Activated CD4-positive, CD25-positive, alpha-beta regulatory T cell (primary cell): ENCODE data around the gene PTTG1IP2.

Source experiments
- DNase-seq, 4 experiments: peaks; one replicate each; lab custom pipeline; 2025; lab: John Stamatoyannopoulos, UW

PTTG1IP2 gene

DNA sequence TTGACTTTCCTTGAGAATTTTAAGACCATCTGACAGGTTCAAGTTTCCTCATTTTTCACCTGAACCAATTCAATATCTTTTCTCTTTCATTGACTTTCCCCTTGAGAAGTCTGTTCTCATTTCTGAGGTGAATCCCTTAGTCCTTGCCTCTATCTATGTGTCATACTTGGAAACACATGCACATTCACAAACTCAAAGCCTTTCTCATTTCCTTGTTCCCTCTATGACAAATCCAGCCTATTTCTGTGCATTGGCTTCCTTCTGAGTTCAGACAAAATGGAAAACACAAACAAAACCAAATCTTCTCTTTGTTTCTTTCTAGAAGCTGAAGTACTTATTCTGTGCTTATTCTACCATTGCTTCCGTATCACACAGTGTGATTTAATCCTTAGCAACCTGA, 13.8 kb downstream of the PTTG1IP2 start:
- no peak for DNase-seq

- no peak for DNase-seq
Measured at GRCh38 chr7:90484706-90485105, 15.3 kb downstream of the PTTG1IP2 start.

DNA sequence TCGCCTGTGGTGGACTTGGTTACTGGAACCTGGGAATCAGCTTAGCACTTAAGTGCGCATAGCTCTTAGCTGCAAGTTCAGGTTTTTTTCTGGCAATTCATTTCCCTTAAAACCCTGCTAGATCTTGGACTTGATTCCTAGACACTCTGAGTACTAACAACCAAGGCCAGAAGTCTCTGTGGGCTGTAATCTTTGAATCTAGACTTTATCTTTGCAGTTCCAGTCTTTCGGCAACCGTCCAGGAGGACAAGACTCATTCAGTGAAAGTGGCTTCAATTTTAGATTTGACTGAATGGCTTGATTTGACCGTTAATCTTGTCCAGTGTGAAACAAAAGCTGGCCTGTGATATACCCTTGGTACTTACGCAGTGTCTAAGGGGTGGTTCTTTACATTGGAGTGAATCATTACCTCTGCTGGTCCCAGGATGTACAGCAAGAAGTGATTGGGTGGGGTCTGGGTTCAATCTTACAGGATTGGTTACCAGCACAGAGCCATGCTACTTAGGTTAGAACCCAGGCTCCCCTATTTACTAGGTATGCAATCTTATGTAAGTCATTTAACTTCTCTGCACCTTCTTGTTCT, 16.4 kb downstream of the PTTG1IP2 start:
- no peak for DNase-seq

DNA sequence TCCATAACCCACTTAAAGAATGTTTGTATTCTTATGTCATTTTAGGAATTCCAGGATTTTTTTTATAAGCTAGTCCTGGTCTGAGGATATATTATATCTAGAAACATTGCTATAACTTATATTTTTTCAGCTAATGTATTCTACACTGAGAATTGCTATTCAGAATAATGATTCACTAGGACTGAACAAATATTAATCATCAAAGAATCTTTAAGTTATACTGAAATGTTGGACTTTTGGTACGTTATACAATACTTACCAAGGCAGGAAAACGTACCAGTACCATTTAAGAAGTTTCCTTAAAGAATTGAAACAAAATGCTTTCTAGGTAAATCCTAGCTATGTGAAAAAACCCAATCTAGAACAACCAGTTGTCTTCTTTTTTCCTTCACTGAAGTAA, 18.4 kb downstream of the PTTG1IP2 start:
- no peak for DNase-seq

- DNase-seq, result no peak
Measured at GRCh38 chr7:90488220-90488619, 18.8 kb downstream of the PTTG1IP2 start.

DNA sequence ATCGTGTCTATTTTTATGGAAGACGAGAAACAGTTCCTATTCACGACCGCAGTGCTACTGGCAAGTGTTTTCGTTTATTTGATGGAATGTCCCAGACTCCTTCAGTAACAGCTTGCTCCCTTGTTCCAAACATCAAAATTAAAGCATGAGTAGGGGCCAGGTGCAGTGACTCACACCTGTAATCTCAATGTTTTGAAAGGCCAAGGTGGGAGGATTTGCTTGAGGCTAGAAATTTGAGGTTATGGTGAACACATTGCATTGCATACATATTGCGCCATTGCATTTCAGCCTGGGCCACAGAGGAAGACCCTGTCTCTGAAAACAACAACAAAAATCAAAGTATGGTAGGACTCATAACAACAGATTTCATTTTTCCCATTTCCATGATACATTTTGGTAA, 22.8 kb downstream of the PTTG1IP2 start:
- DNase-seq, result no peak

GRCh38 chr7:90495241-90495640, 25.8 kb downstream of the PTTG1IP2 start:
- no peak for DNase-seq

DNA sequence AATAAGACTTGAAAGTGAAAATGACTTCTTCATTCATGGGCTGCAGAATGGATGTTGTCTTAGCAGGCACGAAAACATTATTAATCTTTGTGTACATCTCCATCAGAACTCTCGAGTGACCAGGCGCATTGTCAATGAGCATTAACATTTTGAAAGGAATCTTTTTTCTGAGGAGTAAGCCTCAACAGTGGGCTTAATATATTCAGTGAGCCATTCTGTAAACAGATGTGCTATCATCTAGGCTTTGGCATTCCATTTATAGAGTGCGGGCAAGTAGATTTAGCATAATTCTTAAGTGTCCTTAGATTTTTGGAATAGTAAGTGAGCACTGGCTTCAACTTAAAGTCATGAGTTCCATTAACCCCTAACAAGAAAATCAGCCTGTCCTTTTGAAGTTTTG, 33.1 kb downstream of the PTTG1IP2 start:
- DNase-seq, result no peak

DNA sequence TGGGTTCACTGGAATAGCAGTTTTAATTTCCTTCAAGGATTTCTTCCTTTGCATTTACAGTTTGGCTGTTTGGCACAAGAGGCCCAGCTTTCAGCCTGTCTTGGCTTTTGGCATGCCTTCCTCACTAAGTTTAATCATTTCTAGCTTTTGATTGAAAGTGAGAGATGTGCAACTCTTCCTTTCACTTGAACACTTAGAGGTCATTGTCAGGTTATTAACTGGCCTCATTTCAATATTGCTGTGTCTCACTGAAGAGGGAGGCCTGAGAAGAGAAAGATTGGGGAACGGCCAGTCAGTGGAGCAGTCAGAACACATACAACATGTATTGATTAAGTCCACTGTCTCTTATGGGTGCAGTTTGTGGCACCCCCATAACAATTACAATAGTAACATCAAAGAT, 33.9 kb downstream of the PTTG1IP2 start:
- DNase-seq, result no peak

- DNase-seq, result no peak
Measured at GRCh38 chr7:90507692-90508091, 38.3 kb downstream of the PTTG1IP2 start.

- DNase-seq, result no peak
Measured at GRCh38 chr7:90511776-90512175, 42.3 kb downstream of the PTTG1IP2 start.

GRCh38 chr7:90512821-90513254, 43.4 kb downstream of the PTTG1IP2 start:
- DNase-seq, result no peak

- no peak for DNase-seq
Measured at GRCh38 chr7:90516257-90516656, 46.8 kb downstream of the PTTG1IP2 start.

DNA sequence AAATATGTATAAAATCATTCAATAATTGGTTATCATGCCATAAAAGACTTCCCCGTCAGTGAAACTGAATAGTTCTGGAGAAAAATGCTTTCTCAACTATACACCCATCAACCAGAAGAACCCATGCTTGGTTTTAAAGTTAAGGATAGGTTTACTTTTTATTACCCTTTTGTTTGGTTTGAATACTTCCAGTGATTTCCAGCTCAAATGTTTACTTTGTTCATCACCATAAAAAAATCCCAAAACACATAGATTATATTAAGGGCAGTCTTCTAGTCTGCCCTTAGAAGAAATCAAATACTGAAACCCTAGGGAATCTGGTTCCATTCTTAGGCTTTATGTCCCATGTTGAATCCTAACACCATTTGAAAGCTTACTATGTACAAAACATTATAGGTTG, 49.2 kb downstream of the PTTG1IP2 start:
- DNase-seq, result no peak

GRCh38 chr7:90520484-90520883, 51.0 kb downstream of the PTTG1IP2 start:
- no peak for DNase-seq

- DNase-seq, result no peak
Measured at GRCh38 chr7:90530263-90530662, 60.8 kb downstream of the PTTG1IP2 start.

- DNase-seq, result no peak
Measured at GRCh38 chr7:90532231-90532929, 62.9 kb downstream of the PTTG1IP2 start.

DNA sequence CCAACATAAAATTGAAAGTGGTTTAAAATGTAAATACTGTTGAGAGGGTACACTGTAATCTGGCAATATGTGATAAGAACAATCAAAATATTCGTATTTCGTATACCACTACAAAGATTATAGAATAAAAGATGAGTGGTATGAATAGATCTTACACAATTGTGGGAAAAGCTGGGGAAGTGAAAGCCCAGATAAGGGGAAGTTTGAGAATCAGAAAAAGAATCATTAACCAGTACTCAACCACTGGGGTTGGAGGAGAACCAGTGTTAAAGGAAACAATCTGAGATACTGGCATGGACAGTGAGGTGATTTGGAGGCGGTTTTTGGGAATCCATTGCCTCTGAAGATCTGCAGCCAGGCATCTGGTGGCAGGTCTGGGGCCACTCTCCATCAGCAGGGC, 67.0 kb downstream of the PTTG1IP2 start:
- no peak for DNase-seq

GRCh38 chr7:90538405-90538804, 69.0 kb downstream of the PTTG1IP2 start:
- no peak for DNase-seq

DNA sequence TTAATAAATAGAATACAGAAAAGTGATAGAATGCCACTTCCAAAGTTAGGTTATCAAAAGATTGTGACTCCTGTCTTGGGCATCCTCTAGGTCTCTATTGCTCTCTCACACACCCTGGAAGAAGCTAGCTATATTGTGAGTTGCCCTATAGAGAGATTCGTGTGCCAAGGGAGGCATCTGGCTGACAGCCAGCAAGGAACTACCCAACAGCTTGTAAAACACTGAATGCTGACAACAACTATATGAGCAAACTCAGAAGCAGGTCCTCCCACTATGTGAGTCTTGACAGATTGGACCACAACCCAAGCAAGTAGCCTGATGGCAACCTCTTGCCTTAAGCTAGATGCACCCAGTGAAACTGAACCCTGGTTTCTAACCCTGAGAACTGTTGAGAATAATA, 71.0 kb downstream of the PTTG1IP2 start:
- DNase-seq, result no peak

- no peak for DNase-seq
Measured at GRCh38 chr7:90551036-90551435, 81.6 kb downstream of the PTTG1IP2 start.

DNA sequence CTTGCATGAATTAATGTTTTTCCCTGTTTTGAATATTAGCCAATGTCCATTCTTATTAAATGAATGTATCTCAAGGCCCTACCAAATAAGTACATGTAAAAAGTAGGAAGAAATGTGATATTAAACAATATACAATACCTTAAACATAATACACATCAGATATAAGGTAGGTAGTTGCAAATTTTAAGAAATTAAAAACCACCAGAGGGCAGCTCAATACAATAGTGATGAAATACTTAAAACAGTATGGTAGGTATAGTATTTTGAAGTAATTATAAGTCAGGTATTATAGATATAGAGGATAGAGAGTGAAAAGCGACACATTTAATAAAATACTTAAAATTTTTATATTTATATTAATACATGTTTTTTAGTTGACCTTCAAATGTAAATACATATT, 83.1 kb downstream of the PTTG1IP2 start:
- DNase-seq, result no peak

GRCh38 chr7:90560730-90561129, 91.3 kb downstream of the PTTG1IP2 start:
- no peak for DNase-seq
